ENCODE results near the gene TET2. TPM values are rescaled to one million over a fixed set of nuclear protein-coding genes. Genes with fewer than 3 reads are reported as not detected.
A peak's percentile ranks its signal among the peaks of the same experiment; 100 is the strongest.

TET2 gene
- total RNA-seq, 1 donor from 2014 or later: 29.8 TPM

GRCh38 chr4:105139646-105140045, 7.0 kb upstream of the TET2 start:
- DNase-seq (ENCODE audit: low spot score in 2 of 2): no peak
- FAIRE-seq: no peak

- no peak for FAIRE-seq
- no peak for DNase-seq (ENCODE audit: low spot score in 2 of 2)
Observed at GRCh38 chr4:105140684-105141490, 5.8 kb upstream of the TET2 start.

GRCh38 chr4:105145156-105145902, 1.3 kb upstream of the TET2 start:
- FAIRE-seq (no peak), DNase-seq (ENCODE audit: low spot score in 2 of 2) (no peak)

- FAIRE-seq (no peak), DNase-seq (ENCODE audit: low spot score in 2 of 2) (no peak)
Observed at GRCh38 chr4:105145903-105146275, 787 bp upstream of the TET2 start.

GRCh38 chr4:105147016-105147552, 408 bp downstream of the TET2 start:
- FAIRE-seq (no peak), DNase-seq (ENCODE audit: low spot score in 2 of 2) (peak in 1 of 2 donors; percentile 22)

- FAIRE-seq (no peak), DNase-seq (ENCODE audit: low spot score in 2 of 2) (peak in 1 of 2 donors; percentile 38)
Observed at GRCh38 chr4:105147553-105148161, 981 bp downstream of the TET2 start.

GRCh38 chr4:105148356-105148755, 1.7 kb downstream of the TET2 start:
- FAIRE-seq: peak; percentile 67
- DNase-seq (ENCODE audit: low spot score in 2 of 2): no peak

GRCh38 chr4:105148776-105149175, 2.1 kb downstream of the TET2 start:
- no peak for FAIRE-seq
- DNase-seq (ENCODE audit: low spot score in 2 of 2): no peak

- DNase-seq (ENCODE audit: low spot score in 2 of 2): no peak
- FAIRE-seq: no peak
Observed at GRCh38 chr4:105149771-105150170, 3.1 kb downstream of the TET2 start.

- no peak for DNase-seq (ENCODE audit: low spot score in 2 of 2)
Observed at GRCh38 chr4:105150503-105150902, 3.8 kb downstream of the TET2 start.

GRCh38 chr4:105153749-105154148, 7.1 kb downstream of the TET2 start:
- DNase-seq (ENCODE audit: low spot score in 2 of 2) (no peak), FAIRE-seq (no peak)

More at GRCh38 chr4:105150503-105150902, 3.8 kb downstream of the TET2 start:
- FAIRE-seq: no peak

- FAIRE-seq (no peak), DNase-seq (ENCODE audit: low spot score in 2 of 2) (no peak)
Observed at GRCh38 chr4:105154576-105154975, 7.9 kb downstream of the TET2 start.

GRCh38 chr4:105155426-105155825, 8.8 kb downstream of the TET2 start:
- no peak for FAIRE-seq
- no peak for DNase-seq (ENCODE audit: low spot score in 2 of 2)

GRCh38 chr4:105158837-105159236, 12.2 kb downstream of the TET2 start:
- DNase-seq (ENCODE audit: low spot score in 2 of 2): no peak

GRCh38 chr4:105162123-105162796, 15.6 kb downstream of the TET2 start:
- no peak for DNase-seq (ENCODE audit: low spot score in 2 of 2)
- FAIRE-seq: no peak

More at GRCh38 chr4:105158837-105159236, 12.2 kb downstream of the TET2 start:
- FAIRE-seq: no peak

- DNase-seq (ENCODE audit: low spot score in 2 of 2) (no peak), FAIRE-seq (no peak)
Observed at GRCh38 chr4:105164548-105164947, 17.9 kb downstream of the TET2 start.

GRCh38 chr4:105166066-105166465, 19.4 kb downstream of the TET2 start:
- DNase-seq (ENCODE audit: low spot score in 2 of 2) (no peak), FAIRE-seq (no peak)

GRCh38 chr4:105170711-105171110, 24.0 kb downstream of the TET2 start:
- FAIRE-seq (no peak), DNase-seq (ENCODE audit: low spot score in 2 of 2) (no peak)

- DNase-seq (ENCODE audit: low spot score in 2 of 2): no peak
- FAIRE-seq: no peak
Observed at GRCh38 chr4:105171912-105172311, 25.2 kb downstream of the TET2 start.

GRCh38 chr4:105174098-105174497, 27.4 kb downstream of the TET2 start:
- DNase-seq (ENCODE audit: low spot score in 2 of 2): no peak
- FAIRE-seq: no peak

All from frontal cortex (tissue), 4 donors.